Measurements from ENCODE around the gene PDGFD.

PDGFD gene

GRCh38 chr11:104146421-104146820 lies 17.5 kb downstream of the PDGFD start:
- no peak for DNase-seq (ENCODE audit: extremely low read depth in 1 of 2, low read depth in 1 of 2)

GRCh38 chr11:104145062-104145461 lies 18.9 kb downstream of the PDGFD start:
- no peak for DNase-seq (ENCODE audit: extremely low read depth in 1 of 2, low read depth in 1 of 2)

- no peak for DNase-seq (ENCODE audit: extremely low read depth in 1 of 2, low read depth in 1 of 2)
These were observed 21.2 kb downstream of the PDGFD start for GRCh38 chr11:104142698-104143097.

GRCh38 chr11:104136861-104137260 lies 27.1 kb downstream of the PDGFD start:
- no peak for DNase-seq (ENCODE audit: extremely low read depth in 1 of 2, low read depth in 1 of 2)

- DNase-seq (ENCODE audit: extremely low read depth in 1 of 2, low read depth in 1 of 2) = no peak
These were observed 29.2 kb downstream of the PDGFD start for GRCh38 chr11:104134745-104135144.

- no peak for DNase-seq (ENCODE audit: extremely low read depth in 1 of 2, low read depth in 1 of 2)
These were observed 33.8 kb downstream of the PDGFD start for GRCh38 chr11:104130161-104130560.

- DNase-seq (ENCODE audit: extremely low read depth in 1 of 2, low read depth in 1 of 2) = no peak
These were observed 34.8 kb downstream of the PDGFD start for GRCh38 chr11:104129145-104129544.

GRCh38 chr11:104127828-104128227 lies 36.1 kb downstream of the PDGFD start:
- DNase-seq (ENCODE audit: extremely low read depth in 1 of 2, low read depth in 1 of 2) = no peak

- no peak for DNase-seq (ENCODE audit: extremely low read depth in 1 of 2, low read depth in 1 of 2)
These were observed 37.5 kb downstream of the PDGFD start for GRCh38 chr11:104126464-104126863.

- no peak for DNase-seq (ENCODE audit: extremely low read depth in 1 of 2, low read depth in 1 of 2)
These were observed 39.0 kb downstream of the PDGFD start for GRCh38 chr11:104124979-104125378.

- DNase-seq (ENCODE audit: extremely low read depth in 1 of 2, low read depth in 1 of 2) = no peak
These were observed 41.1 kb downstream of the PDGFD start for GRCh38 chr11:104122836-104123235.

- DNase-seq (ENCODE audit: extremely low read depth in 1 of 2, low read depth in 1 of 2) = no peak
These were observed 41.8 kb downstream of the PDGFD start for GRCh38 chr11:104122011-104122635.

- no peak for DNase-seq (ENCODE audit: extremely low read depth in 1 of 2, low read depth in 1 of 2)
These were observed 43.3 kb downstream of the PDGFD start for GRCh38 chr11:104120493-104121137.

GRCh38 chr11:104118105-104118744 lies 45.7 kb downstream of the PDGFD start:
- DNase-seq (ENCODE audit: extremely low read depth in 1 of 2, low read depth in 1 of 2) = no peak

GRCh38 chr11:104113541-104113940 lies 50.4 kb downstream of the PDGFD start:
- no peak for DNase-seq (ENCODE audit: extremely low read depth in 1 of 2, low read depth in 1 of 2)

GRCh38 chr11:104106136-104106754 lies 57.7 kb downstream of the PDGFD start:
- no peak for DNase-seq (ENCODE audit: extremely low read depth in 1 of 2, low read depth in 1 of 2)

GRCh38 chr11:104105155-104105554 lies 58.8 kb downstream of the PDGFD start:
- no peak for DNase-seq (ENCODE audit: extremely low read depth in 1 of 2, low read depth in 1 of 2)

- no peak for DNase-seq (ENCODE audit: extremely low read depth in 1 of 2, low read depth in 1 of 2)
These were observed 59.3 kb downstream of the PDGFD start for GRCh38 chr11:104104664-104105063.

GRCh38 chr11:104104201-104104600 lies 59.7 kb downstream of the PDGFD start:
- no peak for DNase-seq (ENCODE audit: extremely low read depth in 1 of 2, low read depth in 1 of 2)

- no peak for DNase-seq (ENCODE audit: extremely low read depth in 1 of 2, low read depth in 1 of 2)
These were observed 65.4 kb downstream of the PDGFD start for GRCh38 chr11:104098555-104098954.

- DNase-seq (ENCODE audit: extremely low read depth in 1 of 2, low read depth in 1 of 2) = no peak
These were observed 65.8 kb downstream of the PDGFD start for GRCh38 chr11:104098132-104098531.

GRCh38 chr11:104096900-104097299 lies 67.0 kb downstream of the PDGFD start:
- DNase-seq (ENCODE audit: extremely low read depth in 1 of 2, low read depth in 1 of 2) = no peak
